Fibroblast of the aortic adventitia (primary cell): ENCODE measurements around the gene PSG4. TPM values are rescaled to one million over a fixed set of nuclear protein-coding genes. Genes with fewer than 3 reads are reported as not detected.
"Not testable (repeated sequence)": the region's sequence is repeated elsewhere in the genome, so short reads cannot be mapped to it uniquely, and the experiment has no call there.

Experiments used
- DNase-seq: peaks from one replicate; pipeline ENCODE4 v3.0.0-alpha.2; 2010; ENCODE audit warnings: low read depth
- H3K4me3 ChIP-seq: 2 replicates; pipeline ENCODE4 v1.5.1; 2011; ENCODE audit warnings: low read depth, mild to moderate bottlenecking, control low read depth, low read length, moderate library complexity
- total RNA-seq: library from RNA; depleted of rRNA; stranded (reverse); fragments of >200 nt; gene quantifications from 2 replicates; pipeline ENCODE4 v1.2.3, GENCODE V29; 2012; ENCODE audit warnings: low replicate concordance
- TF ChIP-seq, protein P1 (sequence below): IDR thresholded peaks from 2 replicates; pipeline ENCODE4 v1.5.1; 2011; ENCODE audit warnings: mild to moderate bottlenecking, low read length, control low read depth, inconsistent platforms; ENCODE audit not compliant: insufficient read depth

PSG4 gene
- not detected in 2 replicates for total RNA-seq

DNA sequence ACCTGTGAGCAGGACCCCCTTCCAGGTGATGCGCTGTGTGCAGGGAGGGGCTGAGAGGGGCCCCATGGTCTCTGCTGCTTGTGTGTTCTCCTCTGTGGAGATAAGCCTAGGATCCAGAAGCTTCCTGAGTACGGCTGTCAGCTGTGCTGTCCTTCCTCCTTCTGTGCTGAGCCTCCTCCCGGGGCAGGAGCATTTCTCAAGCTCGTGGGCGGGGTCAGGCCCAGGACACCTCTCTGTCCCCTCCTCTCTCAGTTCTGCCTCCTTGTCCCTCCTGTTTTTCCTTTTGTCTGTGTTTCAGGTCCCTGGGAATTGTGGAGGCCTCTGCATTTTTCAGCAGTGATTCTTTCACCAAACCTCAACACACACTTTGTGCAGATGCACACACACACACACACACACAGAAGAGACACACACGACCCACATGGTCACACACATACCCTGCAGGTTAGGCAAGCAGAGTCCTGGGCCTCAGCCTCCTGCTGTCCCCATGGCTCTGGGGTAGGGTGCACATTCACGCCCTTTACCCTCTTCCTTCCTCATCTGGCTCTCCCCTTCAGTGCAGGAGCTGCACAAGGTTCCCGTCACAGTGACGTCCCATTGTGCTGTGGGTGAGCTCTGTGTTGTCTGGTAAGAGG is at the start of gene PSG4:
Gene PSG4, minus strand, starts transcription at position 168 of the 635 bp plus-strand sequence. Its CDS starts 102 bp downstream, at position 66.
- DNase-seq, H3K4me3 ChIP-seq: not testable (repeated sequence)

GRCh38 chr19:43251428-43251827 is 46.0 kb upstream of the PSG4 start:
- H3K4me3 ChIP-seq, DNase-seq: not testable (repeated sequence)

- H3K4me3 ChIP-seq, DNase-seq: not testable (repeated sequence)
These were observed 44.9 kb upstream of the PSG4 start for GRCh38 chr19:43250296-43250695.

DNA sequence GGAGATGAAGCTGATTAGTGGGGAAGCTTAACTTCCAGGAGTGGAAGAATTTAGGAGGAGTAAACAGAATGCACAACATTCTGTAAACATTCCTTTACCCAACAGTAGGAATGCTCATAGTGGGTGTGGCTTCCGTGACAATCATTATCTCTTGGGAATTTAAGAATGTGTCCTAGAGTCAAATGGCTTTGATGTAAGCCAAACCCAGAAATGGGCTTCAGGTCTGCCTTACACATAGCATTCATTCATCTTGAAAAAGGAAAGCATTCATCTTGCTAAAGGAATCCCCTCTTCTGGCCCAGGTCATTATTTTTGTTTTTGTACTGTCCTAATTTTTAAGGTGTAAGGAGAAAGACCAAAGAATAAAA is 43.2 kb upstream of the PSG4 start:
- H3K4me3 ChIP-seq, DNase-seq: not testable (repeated sequence)

GRCh38 chr19:43247243-43247880 is 41.9 kb upstream of the PSG4 start:
- DNase-seq, result not testable (repeated sequence)

GRCh38 chr19:43245848-43246247 is 40.4 kb upstream of the PSG4 start:
- DNase-seq, H3K4me3 ChIP-seq: not testable (repeated sequence)

More at GRCh38 chr19:43247243-43247880, 41.9 kb upstream of the PSG4 start:
- not testable (repeated sequence) for H3K4me3 ChIP-seq

GRCh38 chr19:43242211-43242610 is 36.8 kb upstream of the PSG4 start:
- not testable (repeated sequence) for H3K4me3 ChIP-seq, DNase-seq

DNA sequence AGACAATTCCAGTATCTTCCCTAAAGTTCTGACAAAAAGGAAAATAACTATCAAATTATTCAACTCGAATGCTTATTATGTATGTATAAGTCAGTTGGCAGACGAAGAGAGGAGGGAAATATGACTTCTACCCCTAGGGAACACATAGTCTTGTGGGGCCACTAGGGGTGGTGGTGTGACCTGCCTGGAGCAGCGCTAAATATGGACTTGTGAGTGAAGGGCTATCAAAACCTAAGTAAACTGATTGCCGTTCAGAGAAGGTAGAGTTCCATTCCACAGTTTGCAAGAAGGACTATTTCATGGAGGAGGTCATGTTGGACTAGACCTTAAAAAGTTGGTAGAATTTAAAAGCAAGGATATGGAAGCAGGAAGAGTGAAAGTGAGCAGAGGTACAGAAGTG is 32.8 kb upstream of the PSG4 start:
- H3K4me3 ChIP-seq, DNase-seq: not testable (repeated sequence)

DNA sequence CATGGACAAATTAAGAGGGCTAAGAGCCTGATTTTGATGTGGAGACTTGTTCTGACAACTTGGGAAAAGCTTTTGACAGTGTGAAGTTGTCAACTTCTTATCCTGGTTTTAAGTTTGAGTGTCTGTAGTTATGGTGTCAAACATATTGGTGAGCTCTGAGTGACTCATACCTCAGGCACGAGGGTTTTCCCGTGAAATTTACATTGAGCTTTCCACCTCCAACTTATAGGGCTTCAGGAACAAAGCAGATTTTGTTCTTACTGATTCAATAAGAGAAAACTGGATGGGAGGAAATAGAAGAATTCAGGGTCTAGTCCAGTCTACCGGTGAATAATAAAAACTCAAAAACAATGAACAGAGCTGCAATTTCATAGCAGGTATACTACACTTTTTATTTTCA is 30.2 kb upstream of the PSG4 start:
- not testable (repeated sequence) for DNase-seq, H3K4me3 ChIP-seq

DNA sequence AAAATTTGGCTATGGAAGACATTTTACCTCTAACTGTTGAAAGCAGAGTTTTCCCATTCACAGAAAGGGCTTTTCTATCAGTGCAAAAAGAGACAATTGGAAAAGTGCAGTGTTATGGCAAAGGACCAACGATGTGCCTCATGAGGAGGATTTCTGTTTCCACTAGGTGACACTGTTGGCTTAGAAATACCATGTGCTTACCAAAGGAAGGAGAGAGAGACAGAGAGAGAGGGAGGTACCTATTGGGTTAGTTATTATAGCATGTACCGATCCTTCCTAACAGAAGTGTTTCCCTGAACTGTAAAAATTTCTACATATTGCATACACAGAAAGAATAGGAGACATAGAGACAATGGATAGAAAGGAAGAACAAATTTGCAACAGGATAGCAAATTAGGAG is 23.9 kb upstream of the PSG4 start:
- H3K4me3 ChIP-seq, result no peak overlapping the region
- TF ChIP-seq, protein P1, sequence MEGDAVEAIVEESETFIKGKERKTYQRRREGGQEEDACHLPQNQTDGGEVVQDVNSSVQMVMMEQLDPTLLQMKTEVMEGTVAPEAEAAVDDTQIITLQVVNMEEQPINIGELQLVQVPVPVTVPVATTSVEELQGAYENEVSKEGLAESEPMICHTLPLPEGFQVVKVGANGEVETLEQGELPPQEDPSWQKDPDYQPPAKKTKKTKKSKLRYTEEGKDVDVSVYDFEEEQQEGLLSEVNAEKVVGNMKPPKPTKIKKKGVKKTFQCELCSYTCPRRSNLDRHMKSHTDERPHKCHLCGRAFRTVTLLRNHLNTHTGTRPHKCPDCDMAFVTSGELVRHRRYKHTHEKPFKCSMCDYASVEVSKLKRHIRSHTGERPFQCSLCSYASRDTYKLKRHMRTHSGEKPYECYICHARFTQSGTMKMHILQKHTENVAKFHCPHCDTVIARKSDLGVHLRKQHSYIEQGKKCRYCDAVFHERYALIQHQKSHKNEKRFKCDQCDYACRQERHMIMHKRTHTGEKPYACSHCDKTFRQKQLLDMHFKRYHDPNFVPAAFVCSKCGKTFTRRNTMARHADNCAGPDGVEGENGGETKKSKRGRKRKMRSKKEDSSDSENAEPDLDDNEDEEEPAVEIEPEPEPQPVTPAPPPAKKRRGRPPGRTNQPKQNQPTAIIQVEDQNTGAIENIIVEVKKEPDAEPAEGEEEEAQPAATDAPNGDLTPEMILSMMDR, result peak; percentile 29
- DNase-seq, result peak; percentile 39

DNA sequence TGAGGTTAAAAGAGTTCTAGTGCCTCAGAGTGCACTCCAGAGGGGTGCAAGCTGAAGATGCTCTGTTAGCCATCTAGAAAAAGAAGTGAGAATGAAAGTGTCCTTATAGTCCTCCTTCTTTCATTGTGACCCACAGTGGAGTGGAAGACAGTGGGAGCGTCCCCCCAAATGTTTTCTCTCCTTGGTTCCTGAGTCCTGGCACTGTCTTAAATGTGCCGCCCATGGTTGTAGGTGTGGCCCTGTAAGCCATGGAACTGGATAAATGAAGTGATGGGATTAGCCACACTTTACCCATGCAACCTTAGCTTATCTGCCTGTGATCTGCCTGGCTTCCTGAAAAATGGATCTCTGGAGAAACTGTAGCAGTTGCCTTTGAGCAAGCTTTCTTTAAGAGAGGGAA is 23.3 kb upstream of the PSG4 start:
- H3K4me3 ChIP-seq, DNase-seq: not testable (repeated sequence)

GRCh38 chr19:43226986-43227385 is 21.5 kb upstream of the PSG4 start:
- DNase-seq, H3K4me3 ChIP-seq: not testable (repeated sequence)

DNA sequence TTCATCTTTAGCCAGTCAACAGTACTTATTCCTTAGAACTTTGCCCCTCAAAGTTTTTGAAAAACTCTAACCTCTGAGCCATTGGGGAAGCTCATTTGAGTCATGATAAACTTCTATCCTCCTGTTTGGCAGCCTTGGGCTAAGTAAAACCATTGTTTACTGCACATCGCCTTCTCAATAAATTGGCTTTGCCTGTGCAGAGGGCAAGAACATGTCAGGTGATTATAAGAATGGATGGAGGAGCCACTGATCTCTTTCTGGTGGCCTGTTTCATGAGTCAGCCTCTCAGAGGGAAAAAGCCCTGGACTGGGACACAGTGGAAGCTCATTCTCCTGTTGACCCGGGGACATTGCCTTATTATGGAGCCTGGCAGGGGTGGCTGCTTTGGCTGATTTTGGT is 19.4 kb upstream of the PSG4 start:
- TF ChIP-seq, protein P1, result no peak
- H3K4me3 ChIP-seq, result no peak overlapping the region
- no peak for DNase-seq

GRCh38 chr19:43224201-43224854 is 18.9 kb upstream of the PSG4 start:
- DNase-seq, result peak; percentile 40
- H3K4me3 ChIP-seq, result not testable (repeated sequence)

GRCh38 chr19:43221891-43222290 is 16.5 kb upstream of the PSG4 start:
- not testable (repeated sequence) for DNase-seq, H3K4me3 ChIP-seq

DNA sequence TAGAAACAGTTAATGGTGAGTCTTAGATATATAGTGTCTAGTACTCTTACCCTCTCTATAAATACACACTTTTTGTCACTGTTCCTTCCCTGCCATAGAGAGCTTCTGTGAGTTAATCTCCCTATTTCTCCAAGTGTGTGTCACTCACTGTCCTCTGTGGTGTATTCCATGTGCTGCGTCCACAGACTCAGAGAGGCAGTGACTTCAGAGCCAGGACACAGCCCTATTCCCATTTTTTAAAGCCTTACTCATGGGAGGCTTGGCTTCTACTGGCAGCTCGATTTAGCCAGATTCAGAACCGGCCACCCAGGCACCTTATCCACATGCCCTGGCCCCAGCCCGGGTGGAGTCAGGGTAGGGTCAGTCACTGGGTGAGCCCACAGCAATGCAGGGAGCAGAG is 13.7 kb upstream of the PSG4 start:
- not testable (repeated sequence) for DNase-seq

GRCh38 chr19:43215881-43216280 is 10.4 kb upstream of the PSG4 start:
- not testable (repeated sequence) for H3K4me3 ChIP-seq, DNase-seq

More for the DNA sequence above, 13.7 kb upstream of the PSG4 start:
- H3K4me3 ChIP-seq, result not testable (repeated sequence)
